Lung microvascular endothelial cell (primary cell): ENCODE results near the gene IFNA6. TPM values are rescaled to one million over a fixed set of nuclear protein-coding genes. Genes with fewer than 3 reads are reported as not detected.
"Not testable (repeated sequence)": the region's sequence is repeated elsewhere in the genome, so short reads cannot be mapped to it uniquely, and the experiment has no call there.

Experiments
- DNase-seq, 2 donors: peaks; one replicate each; pipeline versions ENCODE4 v3.0.0 to v3.0.0-alpha.2; 2010; ENCODE audit warnings: low read depth in 2 of 2
- total RNA-seq: library from RNA; depleted of rRNA; stranded (reverse); fragments of >200 nt; gene quantifications from 2 replicates; pipeline ENCODE4 v1.2.1, GENCODE V29; 2014

Gene IFNA6
- not detected in 2 replicates for total RNA-seq

- no peak for DNase-seq
Observed at GRCh38 chr9:21350787-21351186, at the start of gene IFNA6. TSS of gene IFNA6 (minus strand) at chr9:21350887. CDS start at chr9:21350887, 0 bp downstream.

- DNase-seq, result no peak
Observed at GRCh38 chr9:21399956-21400355, 49.3 kb upstream of the IFNA6 start.

- no peak for DNase-seq
Observed at GRCh38 chr9:21398955-21399489, 48.3 kb upstream of the IFNA6 start.

GRCh38 chr9:21395778-21396717 lies 45.4 kb upstream of the IFNA6 start:
- peak; percentile 36 to 60 for DNase-seq

GRCh38 chr9:21392270-21392669 lies 41.6 kb upstream of the IFNA6 start:
- DNase-seq, result peak; percentile 13

GRCh38 chr9:21385131-21385670 lies 34.5 kb upstream of the IFNA6 start, which contains the start of gene IFNA2:
TSS of gene IFNA2 (minus strand) at chr9:21385398. CDS start at chr9:21385329, 69 bp downstream.
- DNase-seq, result no peak

GRCh38 chr9:21383627-21384026 lies 32.9 kb upstream of the IFNA6 start:
- no peak for DNase-seq

- no peak for DNase-seq
Observed at GRCh38 chr9:21381448-21382339, 31.0 kb upstream of the IFNA6 start.

- not testable (repeated sequence) for DNase-seq
Observed at GRCh38 chr9:21371467-21371866, 20.8 kb upstream of the IFNA6 start.

- DNase-seq, result no peak
Observed at GRCh38 chr9:21367957-21368356, 17.3 kb upstream of the IFNA6 start, which contains the start of gene IFNA13. TSS of gene IFNA13 (minus strand) at chr9:21368057. CDS start at chr9:21368010, 47 bp downstream.

- DNase-seq, result not testable (repeated sequence)
Observed at GRCh38 chr9:21367169-21367568, 16.5 kb upstream of the IFNA6 start.

GRCh38 chr9:21362287-21362686 lies 11.6 kb upstream of the IFNA6 start:
- DNase-seq, result no peak

GRCh38 chr9:21357479-21358460 lies 7.1 kb upstream of the IFNA6 start:
- no peak for DNase-seq

GRCh38 chr9:21348430-21348970 lies 2.2 kb downstream of the IFNA6 start:
- DNase-seq, result no peak

- DNase-seq, result no peak
Observed at GRCh38 chr9:21340735-21341134, 10.0 kb downstream of the IFNA6 start.

GRCh38 chr9:21336457-21336856 lies 14.2 kb downstream of the IFNA6 start:
- no peak for DNase-seq

- DNase-seq, result peak; percentile 92 to 93
Observed at GRCh38 chr9:21334701-21335632, 15.7 kb downstream of the IFNA6 start, which contains the start of gene KLHL9. TSS of gene KLHL9 (minus strand) at chr9:21335404. CDS start at chr9:21334859, 545 bp downstream.

- DNase-seq, result no peak
Observed at GRCh38 chr9:21333226-21333625, 17.5 kb downstream of the IFNA6 start.
